H1 (cell line): ENCODE results near the gene SCGN. TPM values are rescaled to one million over a fixed set of nuclear protein-coding genes. Genes with fewer than 3 reads are reported as not detected.

Experiments used
- CHD7 ChIP-seq: fragments of 300-600 bp; sonication (generic); IDR thresholded peaks from 2 replicates; pipeline ENCODE4 v1.7.1; 2012; ENCODE audit warnings: low read length, moderate library complexity, mild to moderate bottlenecking, inconsistent platforms; ENCODE audit not compliant: insufficient replicate concordance
- GTF2F1 ChIP-seq: IDR thresholded peaks from 2 replicates; pipeline ENCODE4 v1.6.1; 2012; ENCODE audit warnings: low read depth, low read length, improper control_type of control experiment, borderline replicate concordance
- KDM5A ChIP-seq: fragments of 200-600 bp; IDR thresholded peaks from 2 replicates; pipeline ENCODE4 v1.7.1; 2012; ENCODE audit warnings: mild to moderate bottlenecking, low read length, inconsistent platforms, mixed read lengths
- NANOG ChIP-seq: IDR thresholded peaks from 2 replicates; pipeline ENCODE4 v1.6.1; 2011; ENCODE audit warnings: low read length, low read depth, mild to moderate bottlenecking, inconsistent platforms; ENCODE audit not compliant: insufficient read depth, poor library complexity, severe bottlenecking
- RNF2 ChIP-seq: fragments of 200-900, 300-1000 bp; sonication (generic); IDR thresholded peaks from 2 replicates; pipeline ENCODE4 v1.7.1; 2016; ENCODE audit warnings: borderline replicate concordance, low read depth, mild to moderate bottlenecking, antibody characterized with exemption, low read length; ENCODE audit not compliant: poor library complexity, severe bottlenecking; ENCODE audit errors: missing control alignments
- SP4 ChIP-seq: IDR thresholded peaks from 2 replicates; pipeline ENCODE4 v1.6.1; 2012; ENCODE audit warnings: low read length, inconsistent platforms
- TEAD4 ChIP-seq: IDR thresholded peaks from 2 replicates; pipeline ENCODE4 v1.6.1; 2012; ENCODE audit warnings: low read depth, low read length, inconsistent platforms, mixed read lengths
- polyA plus RNA-seq, 7 experiments: library from polyadenylated mRNA; depleted of rRNA in 3 of 7; stranded (reverse) in 5 of 7; unstranded in 2 of 7; fragments of >200 nt in 5 of 7; fragments of 200-250 nt in 2 of 7; gene quantifications; 1 replicate in 5 of 7; 2 replicates in 1 of 7; 4 replicates in 1 of 7; pipeline versions ENCODE4 v1.2.1 to v1.2.3, GENCODE V29; 2011 to 2013; ENCODE audit warnings: missing spikeins in 2 of 7, mixed read lengths in 2 of 7
- total RNA-seq: library from RNA; stranded (reverse); fragmentation: NEBNext Ultra II Directional; extraction: Animal tissue kit (Norgen Biotek cat#: 25700); gene quantifications from 2 replicates; pipeline ENCODE4 v1.2.1, GENCODE V29; 2021

The SCGN gene
- total and polyA plus RNA-seq, 2 of the 8 experiments (the other 6 are each of a cell fraction or from before 2014, with no cell fraction given) = not detected

- no peak for TF ChIP-seq CHD7
- no peak for TF ChIP-seq NANOG
- no peak for TF ChIP-seq SP4
- TF ChIP-seq GTF2F1 = no peak
- TF ChIP-seq KDM5A = no peak
- no peak for TF ChIP-seq TEAD4
- TF ChIP-seq RNF2 = no peak
Observed at GRCh38 chr6:25749837-25750236, 97.8 kb downstream of the SCGN start (continued).
